ENCODE results near the gene CYB5D1.

- no peak for TF ChIP-seq EZH2 (IDR thresholded peaks at IDR 0.05; ENCODE audit: borderline replicate concordance, low read depth, low read length, severe bottlenecking)
- no peak for TF ChIP-seq CTCF (IDR thresholded peaks at IDR 0.05; ENCODE audit: borderline replicate concordance, extremely low read depth, low read length, poor library complexity, severe bottlenecking)
These were observed 42.8 kb upstream of the CYB5D1 start for GRCh38 chr17:7814969-7815368.

All from DND-41 (cell line).